Hepatocyte (in vitro differentiated cells): ENCODE measurements around the gene SLCO2A1. TPM values are rescaled to one million over a fixed set of nuclear protein-coding genes. Genes with fewer than 3 reads are reported as not detected.

Experiments used
- DNase-seq: peaks from one replicate; pipeline ENCODE4 v3.0.0-alpha.2; 2016; ENCODE audit warnings: low spot score
- H2AFZ ChIP-seq: fragments of 200-600 bp; sonication (generic); 2 replicates; pipeline ENCODE4 v1.6.0; 2016; ENCODE audit warnings: antibody characterized with exemption, mild to moderate bottlenecking
- H3K27ac ChIP-seq: fragments of 200-600 bp; sonication (generic); 2 replicates; pipeline ENCODE4 v1.5.1; 2016; ENCODE audit warnings: mild to moderate bottlenecking
- H3K27me3 ChIP-seq: fragments of 200-600 bp; sonication (generic); 2 replicates; pipeline ENCODE4 v1.6.1; 2016
- H3K36me3 ChIP-seq: fragments of 200-600 bp; sonication (generic); replicated peaks from 2 replicates; pipeline ENCODE4 v1.5.1; 2016; ENCODE audit warnings: low read depth; ENCODE audit not compliant: insufficient read depth
- H3K4me1 ChIP-seq: fragments of 200-600 bp; sonication (generic); 2 replicates; pipeline ENCODE4 v1.5.1; 2016; ENCODE audit warnings: mild to moderate bottlenecking, moderate library complexity; ENCODE audit not compliant: insufficient read depth
- H3K4me2 ChIP-seq: fragments of 200-600 bp; sonication (generic); 2 replicates; pipeline ENCODE4 v1.6.0; 2016
- H3K4me3 ChIP-seq: fragments of 200-600 bp; sonication (generic); 2 replicates; pipeline ENCODE4 v1.5.1; 2016; ENCODE audit warnings: mild to moderate bottlenecking
- H3K79me2 ChIP-seq: fragments of 200-600 bp; sonication (generic); 2 replicates; pipeline ENCODE4 v1.6.0; 2017; ENCODE audit warnings: mild to moderate bottlenecking
- H3K9me2 ChIP-seq: fragments of 200-600 bp; sonication (generic); replicated peaks from 2 replicates; pipeline ENCODE4 v1.6.0; 2017; ENCODE audit warnings: mild to moderate bottlenecking; ENCODE audit not compliant: insufficient read depth
- H3K9me3 ChIP-seq: fragments of 200-600 bp; sonication (generic); 2 replicates; pipeline ENCODE4 v1.5.1; 2016; ENCODE audit warnings: low read depth, mild to moderate bottlenecking
- H4K20me1 ChIP-seq: fragments of 200-600 bp; sonication (generic); 2 replicates; pipeline ENCODE4 v1.6.0; 2016; ENCODE audit warnings: mild to moderate bottlenecking; ENCODE audit not compliant: insufficient read depth, poor library complexity, severe bottlenecking
- CTCF ChIP-seq: fragments of 200-600 bp; sonication (generic); IDR thresholded peaks from 2 replicates; pipeline ENCODE4 v1.5.1; 2016; ENCODE audit warnings: antibody characterized with exemption, mild to moderate bottlenecking; ENCODE audit not compliant: poor library complexity
- EZH2 ChIP-seq: fragments of 200-600 bp; sonication (generic); IDR thresholded peaks from 2 replicates; pipeline ENCODE4 v1.6.1; 2016; ENCODE audit warnings: antibody characterized with exemption, mild to moderate bottlenecking, borderline replicate concordance
- EZH2phosphoT487 ChIP-seq: fragments of 200-600 bp; sonication (generic); IDR thresholded peaks from one replicate; pipeline ENCODE4 v1.6.1; 2018; ENCODE audit warnings: antibody characterized with exemption, mild to moderate bottlenecking, low read depth, moderate library complexity; ENCODE audit not compliant: unreplicated experiment, severe bottlenecking
- WGBS: methylation state at CpG from one replicate; pipeline ENCODE4 v1.1.6; 2016; ENCODE audit warnings: low lambda C conversion rate; ENCODE audit errors: missing lambda C conversion rate; 5-methylcytosine and 5-hydroxymethylcytosine counted together
- polyA plus RNA-seq: library from polyadenylated mRNA; unstranded; fragments of >200 nt; fragmentation: Nextera tagmentation; extraction: Ambion mirVana; gene quantifications from 2 replicates; pipeline ENCODE4 v1.2.1, GENCODE V29; 2016
- total RNA-seq: library from RNA; depleted of rRNA; stranded (reverse); fragments of >200 nt; gene quantifications from 2 replicates; pipeline ENCODE4 v1.2.3, GENCODE V29; 2014

Gene SLCO2A1
- total and polyA plus RNA-seq, 2 experiments from 2014 or later, result 2.3 to 8.4 TPM

- H3K27me3 ChIP-seq, result no peaks in the 10 kb centered on the region
- H3K36me3 ChIP-seq, result no peaks in the 10 kb centered on the region
- no peaks in the 10 kb centered on the region for H3K79me2 ChIP-seq
- WGBS, result 95% methylated on average over 11 of the region's 11 CpGs
- TF ChIP-seq CTCF (no peak), EZH2phosphoT487 (no peak), EZH2 (no peak)
- no peaks in the 10 kb centered on the region for H3K9me2 ChIP-seq
- no peaks in the 10 kb centered on the region for H3K9me3 ChIP-seq
- no peak overlapping the region for H2AFZ ChIP-seq
- H3K4me1 ChIP-seq, result no peaks in the 10 kb centered on the region
- H3K4me2 ChIP-seq, result no peak overlapping the region
- DNase-seq, result no peak
- no peak overlapping the region for H3K4me3 ChIP-seq
- no peak overlapping the region for H3K27ac ChIP-seq
- H4K20me1 ChIP-seq, result no peaks in the 10 kb centered on the region
These were observed 144.6 kb downstream of the SLCO2A1 start for GRCh38 chr3:133884887-133885711.

GRCh38 chr3:133884054-133884886 is 145.5 kb downstream of the SLCO2A1 start:
- no peaks in the 10 kb centered on the region for H3K27me3 ChIP-seq
- no peaks in the 10 kb centered on the region for H3K4me1 ChIP-seq
- H3K9me2 ChIP-seq, result no peaks in the 10 kb centered on the region
- H3K4me2 ChIP-seq, result no peak overlapping the region
- no peak for DNase-seq
- no peak overlapping the region for H3K4me3 ChIP-seq
- no peak for TF ChIP-seq CTCF
- no peaks in the 10 kb centered on the region for H3K79me2 ChIP-seq
- no peak overlapping the region for H3K27ac ChIP-seq
- 90% methylated on average over 6 of the region's 6 CpGs for WGBS
- no peak overlapping the region for H2AFZ ChIP-seq
- no peaks in the 10 kb centered on the region for H4K20me1 ChIP-seq
- no peaks in the 10 kb centered on the region for H3K9me3 ChIP-seq
- no peaks in the 10 kb centered on the region for H3K36me3 ChIP-seq

GRCh38 chr3:133883641-133884040 is 146.1 kb downstream of the SLCO2A1 start:
- H4K20me1 ChIP-seq, result no peaks in the 10 kb centered on the region
- no peak overlapping the region for H2AFZ ChIP-seq
- no peaks in the 10 kb centered on the region for H3K9me3 ChIP-seq
- no peaks in the 10 kb centered on the region for H3K36me3 ChIP-seq
- no peak for DNase-seq
- H3K4me2 ChIP-seq, result no peak overlapping the region
- no peaks in the 10 kb centered on the region for H3K27me3 ChIP-seq
- no peak overlapping the region for H3K27ac ChIP-seq
- TF ChIP-seq EZH2 (no peak), CTCF (no peak), EZH2phosphoT487 (no peak)
- H3K4me3 ChIP-seq, result no peak overlapping the region
- H3K4me1 ChIP-seq, result no peaks in the 10 kb centered on the region
- H3K9me2 ChIP-seq, result no peaks in the 10 kb centered on the region
- H3K79me2 ChIP-seq, result no peaks in the 10 kb centered on the region
